Measurements from ENCODE around the gene ZFPM1. TPM values are rescaled to one million over a fixed set of nuclear protein-coding genes. Genes with fewer than 3 reads are reported as not detected.

Gene ZFPM1
- total RNA-seq, 2 experiments from 2014 or later, result 2.1 to 14.2 TPM

GRCh38 chr16:88482630-88483391, 29.7 kb downstream of the ZFPM1 start:
- Histone ChIP-seq H4K20me1 (ENCODE audit: insufficient read depth, low read length) (no peaks in the 10 kb centered on the region), H3K4me3 (ENCODE audit: low read depth, low read length, poor library complexity, severe bottlenecking) (no peak overlapping the region), H3K4me1 (ENCODE audit: insufficient read depth, low read length, poor library complexity, severe bottlenecking) (peaks cover 49% of the 10 kb centered on the region), H2AFZ (ENCODE audit: low read length) (no peak overlapping the region), H3K27ac (ENCODE audit: low read depth, low read length, poor library complexity, severe bottlenecking) (peak overlapping the region; percentile 5), H3K36me3 (ENCODE audit: insufficient read depth, low read length) (no peaks in the 10 kb centered on the region), H3K79me2 (ENCODE audit: insufficient read depth, low read depth, low read length) (no peaks in the 10 kb centered on the region), H3K4me2 (ENCODE audit: low read length) (no peak overlapping the region; the same call in 1 of the 2 replicates), H3K9me3 (ENCODE audit: low read length) (no peaks in the 10 kb centered on the region), H3K9me2 (ENCODE audit: insufficient read depth, low read length) (no peaks in the 10 kb centered on the region)
- ChIA-PET POLR2A (interaction anchor here (1.5 kb wide), 1 partner anchor 30 kb away, joined by 4 read pairs; the partner anchor contains the start of gene ZFPM1), CTCF (ENCODE audit: unreplicated experiment) (no interaction called here)
- BruUV-seq (replicated peaks), result no TSS peak
- TF ChIP-seq CTCF (conservative IDR thresholded peaks at IDR 0.05; ENCODE audit: low read length) (no peak), EZH2phosphoT487 (IDR thresholded peaks at IDR 0.05; ENCODE audit: borderline replicate concordance, low read depth, low read length) (no peak)
- no peak for DNase-seq (ENCODE audit: low spot score)
- intact Hi-C loops (cut with micrococcal nuclease; ENCODE audit: unreplicated experiment), result loop anchor here (5.0 to 10.0 kb wide), 2 partner anchors 154 to 482 kb away; partner anchors contain the start of gene IL17C

- Histone ChIP-seq H3K4me1 (ENCODE audit: insufficient read depth, low read length, poor library complexity, severe bottlenecking) (peaks cover 44% of the 10 kb centered on the region), H4K20me1 (ENCODE audit: insufficient read depth, low read length) (no peaks in the 10 kb centered on the region), H3K27ac (ENCODE audit: low read depth, low read length, poor library complexity, severe bottlenecking) (no peak overlapping the region), H3K9me3 (ENCODE audit: low read length) (no peaks in the 10 kb centered on the region), H3K36me3 (ENCODE audit: insufficient read depth, low read length) (no peaks in the 10 kb centered on the region), H3K4me2 (ENCODE audit: low read length) (no peak overlapping the region), H3K79me2 (ENCODE audit: insufficient read depth, low read depth, low read length) (no peaks in the 10 kb centered on the region), H2AFZ (ENCODE audit: low read length) (no peak overlapping the region), H3K4me3 (ENCODE audit: low read depth, low read length, poor library complexity, severe bottlenecking) (no peak overlapping the region), H3K9me2 (ENCODE audit: insufficient read depth, low read length) (no peaks in the 10 kb centered on the region)
- no peak for TF ChIP-seq CTCF (conservative IDR thresholded peaks at IDR 0.05; ENCODE audit: low read length)
- no peak for DNase-seq (ENCODE audit: low spot score)
- ChIA-PET CTCF (ENCODE audit: unreplicated experiment) (no interaction called here), POLR2A (no interaction called here)
- intact Hi-C loops (cut with micrococcal nuclease; ENCODE audit: unreplicated experiment), result loop anchor here (5.0 to 10.0 kb wide), 2 partner anchors 154 to 481 kb away; partner anchors contain the start of gene IL17C
- no TSS peak for BruUV-seq (replicated peaks)
Measured at GRCh38 chr16:88483392-88483641, 30.2 kb downstream of the ZFPM1 start.

Measured in OCI-LY7 (cell line).